Keratinocyte (primary cell): ENCODE results near the gene CHD2. TPM values are rescaled to one million over a fixed set of nuclear protein-coding genes. Genes with fewer than 3 reads are reported as not detected.
"Not testable (repeated sequence)": the region's sequence is repeated elsewhere in the genome, so short reads cannot be mapped to it uniquely, and the experiment has no call there.

Experiments
- DNase-seq: peaks from one replicate; pipeline ENCODE4 v3.0.0-alpha.2; 2011; ENCODE audit warnings: low read depth, missing footprints, low spot score
- FAIRE-seq: peaks from 2 replicates; lab custom pipeline; 2011; peaks lifted over from hg19 to GRCh38; lab: Jason Lieb, UNC
- H2AFZ ChIP-seq: 2 replicates; pipeline ENCODE4 v1.6.0; 2012; ENCODE audit warnings: low read length, control low read depth, inconsistent platforms; ENCODE audit not compliant: control insufficient read depth
- H3K27ac ChIP-seq: 2 replicates; pipeline ENCODE4 v1.5.1; 2011; ENCODE audit warnings: low read length; ENCODE audit not compliant: control insufficient read depth, insufficient read depth
- H3K27me3 ChIP-seq: 3 replicates; pipeline ENCODE4 v1.6.0; 2011; ENCODE audit warnings: low read length; ENCODE audit not compliant: control insufficient read depth, insufficient read depth; ENCODE audit errors: extremely low read depth
- H3K36me3 ChIP-seq, 2 experiments: 2 replicates in 1 of 2; 3 replicates in 1 of 2; pipeline ENCODE4 v1.5.1; 2011; ENCODE audit warnings: low read length in 2 of 2, mild to moderate bottlenecking in 1 of 2; ENCODE audit not compliant: control insufficient read depth in 2 of 2, insufficient read depth in 2 of 2; ENCODE audit errors: extremely low read depth in 1 of 2
- H3K4me1 ChIP-seq: 3 replicates; pipeline ENCODE4 v1.5.1; 2011; ENCODE audit warnings: low read length; ENCODE audit not compliant: control insufficient read depth, insufficient read depth; ENCODE audit errors: extremely low read depth
- H3K4me2 ChIP-seq: 3 replicates; pipeline ENCODE4 v1.6.0; 2011; ENCODE audit warnings: low read depth, low read length; ENCODE audit not compliant: control insufficient read depth, insufficient read depth; ENCODE audit errors: extremely low read depth
- H3K4me3 ChIP-seq, 3 experiments: fragments of 200-600 bp in 1 of 3; sonication (generic) in 1 of 3; 2 replicates in 2 of 3; 3 replicates in 1 of 3; pipeline ENCODE4 v1.5.1; 2011 to 2016; ENCODE audit warnings: low read length in 3 of 3, mild to moderate bottlenecking in 3 of 3, control low read depth in 2 of 3, inconsistent platforms in 1 of 3, low read depth in 1 of 3, mixed read lengths in 1 of 3, mixed run types in 1 of 3, moderate library complexity in 1 of 3; ENCODE audit not compliant: control insufficient read depth in 2 of 3, insufficient read depth in 2 of 3; ENCODE audit errors: extremely low read depth in 1 of 3
- H3K79me2 ChIP-seq: 2 replicates; pipeline ENCODE4 v1.6.0; 2012; ENCODE audit warnings: low read length; ENCODE audit not compliant: control insufficient read depth, insufficient read depth
- H3K9ac ChIP-seq: 3 replicates; pipeline ENCODE4 v1.6.0; 2011; ENCODE audit warnings: low read length; ENCODE audit not compliant: control insufficient read depth, insufficient read depth; ENCODE audit errors: extremely low read depth
- H3K9me1 ChIP-seq: 3 replicates; pipeline ENCODE4 v1.6.0; 2011; ENCODE audit warnings: low read length; ENCODE audit not compliant: control insufficient read depth, insufficient read depth; ENCODE audit errors: extremely low read depth
- H3K9me3 ChIP-seq: 2 replicates; pipeline ENCODE4 v1.5.1; 2012; ENCODE audit warnings: low read depth, low read length; ENCODE audit not compliant: control insufficient read depth
- H4K20me1 ChIP-seq: 3 replicates; pipeline ENCODE4 v1.6.0; 2011; ENCODE audit warnings: low read length; ENCODE audit not compliant: control insufficient read depth, insufficient read depth; ENCODE audit errors: extremely low read depth
- CTCF ChIP-seq, 3 experiments: IDR thresholded peaks in 1 of 3; conservative IDR thresholded peaks in 1 of 3; optimal IDR thresholded peaks in 1 of 3; 2 replicates in 2 of 3; 3 replicates in 1 of 3; pipeline versions ENCODE3 to v1.5.1; 2011; ENCODE audit warnings: low read length in 3 of 3, mild to moderate bottlenecking in 3 of 3, moderate library complexity in 2 of 3, control low read depth in 1 of 3, inconsistent platforms in 1 of 3; ENCODE audit not compliant: insufficient read depth in 2 of 3; ENCODE audit errors: extremely low read depth in 1 of 3
- EZH2 ChIP-seq: IDR thresholded peaks from one replicate; pipeline ENCODE4 v1.6.1; 2012; ENCODE audit warnings: inconsistent platforms, mild to moderate bottlenecking, low read length, moderate library complexity
- dilution Hi-C: fragments of 300-500 bp; cut with MboI; formaldehyde crosslinking; loops from one replicate; pipeline ENCODE4 v1.7.0; 2020; ENCODE audit warnings: low sequenced_read_pairs; ENCODE audit not compliant: extremely low pct_ligation_motif_present
- polyA plus RNA-seq, 5 experiments: library from polyadenylated mRNA; depleted of rRNA in 3 of 5; stranded (reverse) in 3 of 5; stranded (forward) in 1 of 5; unstranded in 1 of 5; fragments of >200 nt; gene quantifications; 1 replicate in 1 of 5; 2 replicates in 3 of 5; 3 replicates in 1 of 5; pipeline versions ENCODE4 v1.2.1 to v1.2.3, GENCODE V29; 2011 to 2012; ENCODE audit warnings: missing spikeins in 2 of 5, low read depth in 1 of 5, low replicate concordance in 1 of 5

The CHD2 gene
- polyA plus RNA-seq, 1 donor (not counting 4 experiments of a cell fraction or from before 2014, with no cell fraction given): 62.0 TPM

GRCh38 chr15:92917598-92918407 is 17.7 kb downstream of the CHD2 start:
- Histone ChIP-seq H3K36me3 (peaks cover 3 to 15% of the 10 kb centered on the region in 2 experiments), H3K27me3 (no peaks in the 10 kb centered on the region), H2AFZ (peak overlapping the region; percentile 64), H3K4me3 (peak overlapping the region in 2 of 3 experiments; percentile 16 to 36), H3K4me1 (peaks cover 67% of the 10 kb centered on the region), H3K9me1 (peaks cover 5% of the 10 kb centered on the region), H4K20me1 (peaks cover 6% of the 10 kb centered on the region), H3K27ac (peak overlapping the region; percentile 95), H3K4me2 (peak overlapping the region; percentile 91), H3K9me3 (no peaks in the 10 kb centered on the region), H3K9ac (peak overlapping the region; percentile 75), H3K79me2 (peaks cover 92% of the 10 kb centered on the region)
- DNase-seq: peak; percentile 72
- TF ChIP-seq EZH2: no peak
- peak; percentile 75 to 87 (median 78) for TF ChIP-seq CTCF (optimal IDR thresholded peaks at IDR 0.05 in 1 of 3, IDR thresholded peaks at IDR 0.05 in 1 of 3, conservative IDR thresholded peaks at IDR 0.05 in 1 of 3; ENCODE audit: extremely low read depth in 1 of 3, insufficient read depth in 2 of 3, low read length in 3 of 3)
- no peak for FAIRE-seq
- dilution Hi-C loops: loop anchor here (25.0 kb wide), 1 partner anchor 106 kb away; no protein-coding TSS in a partner anchor

- H3K27ac ChIP-seq, H3K9ac ChIP-seq, FAIRE-seq, H3K9me1 ChIP-seq, DNase-seq, H3K27me3 ChIP-seq, H2AFZ ChIP-seq, H3K4me3 ChIP-seq, H3K9me3 ChIP-seq, H3K4me2 ChIP-seq, H4K20me1 ChIP-seq: not testable (repeated sequence)
- Histone ChIP-seq H3K4me1 (peaks cover 60% of the 10 kb centered on the region), H3K79me2 (peaks cover 92% of the 10 kb centered on the region), H3K36me3 (peaks cover 9 to 22% of the 10 kb centered on the region in 2 experiments)
- dilution Hi-C loops: loop anchor here (25.0 kb wide), 1 partner anchor 107 kb away; no protein-coding TSS in a partner anchor
Observed at GRCh38 chr15:92918881-92919280, 18.8 kb downstream of the CHD2 start.
